GM18507 (cell line): ENCODE results near the gene TMEM213.
"Not testable (repeated sequence)": the region's sequence is repeated elsewhere in the genome, so short reads cannot be mapped to it uniquely, and the experiment has no call there.

Experiments used
- DNase-seq: peaks from one replicate; pipeline ENCODE4 v3.0.0; 2011; ENCODE audit warnings: low read depth; ENCODE audit not compliant: insufficient read length; ENCODE audit errors: extremely low spot score
- FAIRE-seq: peaks from 2 replicates; lab custom pipeline; 2011; peaks lifted over from hg19 to GRCh38; lab: Jason Lieb, UNC

The TMEM213 gene

DNA sequence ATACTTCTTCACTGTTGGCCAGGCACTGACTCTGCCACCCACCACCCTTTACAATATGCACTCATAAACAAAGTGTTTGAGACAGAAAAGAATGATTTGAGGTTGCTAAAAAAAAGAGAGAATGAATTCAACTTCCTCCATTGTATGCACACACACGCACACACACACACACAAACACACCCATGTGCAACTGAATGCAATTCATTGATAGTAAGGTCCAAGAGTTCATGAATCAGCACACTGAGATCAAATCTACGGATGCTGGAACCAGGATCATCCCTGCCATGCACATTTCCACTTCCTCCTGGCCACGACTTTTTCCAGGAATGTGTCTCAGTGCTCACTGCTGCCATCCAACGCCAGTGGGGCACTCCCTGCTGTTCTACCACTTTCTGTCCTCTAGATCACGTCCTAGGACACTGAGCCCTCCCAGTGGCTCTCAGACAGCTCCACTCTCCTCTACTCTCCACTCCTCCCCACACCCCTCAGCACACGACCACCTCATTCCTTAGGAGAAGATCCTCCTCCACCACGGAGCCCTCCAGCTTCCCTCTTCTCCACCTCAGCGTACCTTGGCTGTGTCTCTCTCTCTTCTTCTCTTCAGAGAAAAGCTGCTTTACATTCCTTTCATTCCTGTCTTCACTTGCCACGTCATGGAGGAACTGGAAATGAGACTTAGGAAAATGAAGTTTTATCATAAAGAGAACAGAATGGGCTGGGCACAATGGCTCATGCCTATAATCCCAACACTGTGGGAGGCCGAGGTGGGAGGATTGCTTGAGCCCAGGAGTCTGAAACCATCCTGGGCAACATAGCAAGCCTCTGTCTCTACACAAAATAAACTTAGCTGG lies 12.0 kb upstream of the TMEM213 start:
- FAIRE-seq, result no peak

DNA sequence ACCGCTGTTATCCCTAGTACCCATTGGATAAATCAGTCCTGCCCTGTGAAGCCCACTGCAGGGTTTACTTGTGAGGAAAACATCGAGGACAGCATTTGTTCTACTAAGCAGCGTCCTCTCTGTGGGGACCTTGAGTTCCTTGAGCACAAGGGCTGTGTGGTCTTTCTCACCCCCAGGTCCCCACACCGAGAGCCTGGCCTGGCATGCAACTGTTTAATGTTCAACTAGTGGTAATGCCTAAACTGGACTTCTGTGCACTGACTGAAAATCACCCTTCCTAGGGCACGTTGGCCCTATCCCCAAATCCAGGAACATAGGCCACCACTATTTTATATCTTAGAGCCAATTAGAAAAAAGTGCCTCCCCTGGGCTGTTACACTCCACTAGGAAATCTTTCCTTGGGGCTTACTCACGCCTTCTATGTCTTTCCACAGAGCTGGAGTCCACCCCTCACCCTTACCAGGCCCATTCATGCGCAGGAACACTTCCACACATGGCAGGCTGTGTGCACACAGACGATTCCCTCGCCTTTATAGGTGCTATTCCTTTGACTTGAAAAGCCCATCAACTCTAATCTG lies 1.7 kb upstream of the TMEM213 start:
- no peak for FAIRE-seq
- no peak for DNase-seq

More for the DNA sequence above, 12.0 kb upstream of the TMEM213 start:
- no peak for DNase-seq

DNA sequence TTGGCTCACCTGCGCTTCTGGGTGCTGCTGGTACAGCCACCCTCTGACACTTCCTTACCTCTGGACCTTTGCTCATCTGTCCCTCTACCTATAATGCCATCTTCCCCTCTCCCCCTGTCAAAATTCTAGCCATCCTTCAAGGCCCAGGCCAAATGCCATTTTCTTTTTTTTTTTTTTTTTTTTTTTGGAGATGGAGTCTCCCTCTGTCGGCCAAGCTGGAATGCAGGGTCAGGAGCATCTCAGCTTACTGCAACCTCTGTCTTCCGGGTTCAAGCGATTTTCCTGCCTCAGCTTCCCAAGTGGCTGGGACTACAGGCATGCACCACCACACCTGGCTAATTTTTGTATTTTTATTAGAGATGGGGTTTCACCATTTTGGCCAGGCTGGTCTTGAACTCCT lies 748 bp upstream of the TMEM213 start:
- FAIRE-seq, result not testable (repeated sequence)

DNA sequence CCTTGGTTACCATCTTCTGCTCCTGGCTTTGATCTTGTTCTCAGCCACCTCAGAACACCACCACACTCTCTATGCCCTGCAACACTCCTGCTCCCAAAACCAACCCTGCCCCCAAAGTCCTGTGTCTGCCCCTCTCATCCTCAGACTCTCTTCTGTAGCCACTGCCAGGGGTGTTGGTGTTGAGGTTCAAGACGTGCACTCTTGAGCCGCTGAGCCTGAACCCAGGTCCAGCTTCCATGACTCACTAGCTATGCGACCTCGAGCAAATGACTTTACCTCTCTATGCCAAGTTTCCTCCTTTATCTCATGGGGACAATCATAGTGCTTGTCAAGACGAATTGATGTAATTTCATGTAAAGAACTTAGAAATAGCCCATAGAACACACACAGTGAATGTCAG lies 1.0 kb downstream of the TMEM213 start:
- DNase-seq (no peak), FAIRE-seq (no peak)

More for the DNA sequence above, 748 bp upstream of the TMEM213 start:
- DNase-seq, result not testable (repeated sequence)

DNA sequence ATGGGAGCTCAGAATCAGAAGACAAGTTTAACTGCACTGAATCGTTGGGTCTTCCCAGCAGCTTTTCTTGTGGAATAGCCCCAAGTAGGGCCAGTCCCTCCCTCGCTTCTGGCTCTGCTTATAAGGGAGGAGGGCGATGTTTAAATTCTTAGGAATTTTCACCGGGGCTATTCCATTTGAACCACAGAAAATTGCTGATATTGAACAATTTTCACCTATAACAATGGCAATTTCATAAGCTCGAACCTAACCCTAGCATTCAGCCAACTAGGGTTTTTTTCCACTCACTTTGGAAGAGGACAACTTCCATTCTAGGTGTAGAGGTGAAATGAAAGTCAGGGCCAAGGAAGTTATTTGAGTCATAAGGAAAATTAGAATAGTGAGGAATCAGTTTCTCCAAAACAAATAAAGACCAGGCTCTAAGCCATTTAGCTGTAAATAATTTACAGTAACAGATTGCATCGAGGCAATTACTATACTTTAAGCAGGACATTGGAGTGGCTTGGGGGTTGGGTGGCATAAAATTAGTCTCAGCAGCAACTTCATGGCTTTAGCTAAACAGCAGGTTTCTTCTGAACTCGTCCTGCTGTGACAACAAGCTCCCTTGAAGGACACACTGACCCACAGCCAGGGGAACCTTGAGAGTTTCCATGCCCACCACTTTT lies 1.7 kb downstream of the TMEM213 start:
- DNase-seq, result no peak
- FAIRE-seq, result no peak

DNA sequence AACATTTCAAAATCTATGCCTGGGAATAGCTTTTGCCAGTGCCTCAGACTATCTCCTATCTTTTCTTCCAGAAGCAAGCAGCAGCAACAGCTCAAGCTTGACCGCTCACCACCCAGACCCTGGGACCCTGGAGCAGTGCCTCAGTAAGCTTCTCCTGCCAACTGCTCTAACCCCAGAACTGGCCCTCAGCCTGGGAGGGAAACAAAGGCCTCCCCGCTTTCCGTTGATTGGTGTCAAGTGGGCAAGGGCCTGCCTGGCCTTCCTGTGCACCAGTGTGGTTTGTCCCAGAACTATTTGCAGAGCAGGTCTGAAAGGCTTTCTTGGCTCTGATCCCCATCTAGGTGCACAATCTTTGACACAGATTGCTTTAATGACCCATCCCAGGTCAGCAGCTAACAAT lies 3.5 kb downstream of the TMEM213 start:
- FAIRE-seq (no peak), DNase-seq (no peak)

- no peak for DNase-seq
- FAIRE-seq, result no peak
Observed at GRCh38 chr7:138802706-138803105, 4.9 kb downstream of the TMEM213 start.

DNA sequence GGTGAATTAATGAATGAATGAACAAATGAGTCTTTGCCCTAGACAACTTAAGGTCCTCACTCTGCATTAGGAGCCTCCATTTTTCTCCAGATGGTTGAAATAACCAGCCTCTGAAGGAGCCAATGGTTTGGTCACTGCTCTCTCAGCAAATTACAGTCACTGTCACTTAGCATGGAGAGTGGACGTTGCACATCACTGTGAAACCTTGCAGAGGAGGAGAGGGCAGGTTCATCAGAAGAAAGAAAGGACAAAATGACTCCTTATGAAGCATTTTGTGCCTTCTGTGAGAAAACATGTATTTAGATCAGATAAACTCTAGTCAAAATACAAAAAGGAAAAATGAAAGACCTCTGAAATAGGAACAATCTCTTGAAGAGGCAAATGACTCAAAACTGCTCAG lies 6.8 kb downstream of the TMEM213 start:
- FAIRE-seq, result no peak
- DNase-seq, result no peak

DNA sequence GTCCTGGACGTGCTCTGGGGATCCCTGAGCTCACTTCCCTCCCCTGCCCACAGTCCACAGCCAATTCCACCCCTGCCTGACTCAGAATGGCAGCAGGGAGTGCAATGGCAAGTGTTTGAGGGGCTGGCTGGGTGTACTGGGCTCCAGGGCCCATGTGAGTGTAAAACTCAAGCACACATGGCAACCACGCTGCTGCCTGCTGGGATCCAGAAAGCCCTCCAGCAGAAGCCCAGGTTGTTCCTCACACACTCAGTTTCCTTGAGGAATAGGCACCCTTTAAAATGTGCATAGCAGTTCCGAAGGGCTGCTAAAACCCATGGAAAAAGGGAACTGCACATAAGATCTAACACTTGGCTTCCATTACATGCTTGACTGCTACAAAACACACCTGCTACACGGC lies 11.6 kb downstream of the TMEM213 start:
- no peak for FAIRE-seq
- no peak for DNase-seq

GRCh38 chr7:138811327-138811726 lies 13.5 kb downstream of the TMEM213 start:
- not testable (repeated sequence) for FAIRE-seq, DNase-seq

DNA sequence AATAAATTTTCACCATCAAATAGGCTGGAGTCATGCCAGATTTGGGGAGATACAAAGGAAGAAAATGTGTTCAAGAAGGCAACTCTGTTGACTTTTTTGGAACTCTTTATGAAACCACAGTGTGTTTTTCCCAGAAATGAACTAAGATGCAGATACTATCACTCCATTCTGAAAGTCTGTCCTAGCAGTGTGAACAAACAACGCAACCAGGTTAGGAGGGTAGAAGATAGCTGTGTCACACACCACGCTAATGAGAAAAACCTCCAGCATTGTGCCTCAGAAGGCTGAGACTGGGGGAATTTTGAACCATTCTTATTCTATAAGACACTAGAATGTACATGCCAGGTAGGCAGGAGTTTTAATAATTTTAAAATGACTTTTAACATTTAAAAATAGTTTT lies 16.2 kb downstream of the TMEM213 start:
- no peak for FAIRE-seq

GRCh38 chr7:138814816-138815332 lies 17.1 kb downstream of the TMEM213 start:
- DNase-seq, result no peak
- FAIRE-seq, result no peak

More for the DNA sequence above, 16.2 kb downstream of the TMEM213 start:
- no peak for DNase-seq

GRCh38 chr7:138816650-138817049 lies 18.9 kb downstream of the TMEM213 start:
- no peak for DNase-seq
- no peak for FAIRE-seq

DNA sequence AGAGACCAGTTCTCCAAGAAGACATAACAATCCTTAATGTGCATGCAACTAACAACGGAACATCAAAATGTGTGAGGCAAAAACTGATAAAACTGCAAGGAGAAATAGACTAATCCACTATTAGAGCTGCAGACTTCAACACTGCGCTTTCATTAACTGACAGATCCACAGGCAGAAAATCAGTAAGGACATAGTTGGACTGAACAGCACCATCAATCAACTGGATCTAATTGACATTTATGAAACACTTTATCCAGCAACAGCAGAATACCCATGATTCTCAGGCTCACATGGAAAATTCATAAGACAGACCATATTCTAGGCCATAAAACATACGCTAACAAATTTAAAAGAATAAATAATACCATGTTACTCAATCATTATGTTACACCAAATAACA lies 21.8 kb downstream of the TMEM213 start:
- DNase-seq (no peak), FAIRE-seq (no peak)

GRCh38 chr7:138821912-138822311 lies 24.1 kb downstream of the TMEM213 start:
- FAIRE-seq, result no peak
- DNase-seq, result no peak

- DNase-seq, result no peak
Observed at GRCh38 chr7:138822867-138823535, 25.2 kb downstream of the TMEM213 start.

GRCh38 chr7:138825049-138825721 lies 27.4 kb downstream of the TMEM213 start:
- no peak for DNase-seq
- no peak for FAIRE-seq

More at GRCh38 chr7:138822867-138823535, 25.2 kb downstream of the TMEM213 start:
- FAIRE-seq, result no peak

- no peak for DNase-seq
- FAIRE-seq, result no peak
Observed at GRCh38 chr7:138828302-138828701, 30.5 kb downstream of the TMEM213 start.

- FAIRE-seq (no peak), DNase-seq (no peak)
Observed at GRCh38 chr7:138829335-138829734, 31.5 kb downstream of the TMEM213 start.
